Smooth muscle cell of the umbilical artery (primary cell): ENCODE measurements around the gene GIMD1. TPM values are rescaled to one million over a fixed set of nuclear protein-coding genes. Genes with fewer than 3 reads are reported as not detected.

Source experiments
- total RNA-seq: library from RNA; depleted of rRNA; stranded (reverse); fragments of >200 nt; gene quantifications from 2 replicates; pipeline ENCODE4 v1.2.3, GENCODE V29; 2014

GIMD1 gene
- not detected in 2 replicates for total RNA-seq

DNA sequence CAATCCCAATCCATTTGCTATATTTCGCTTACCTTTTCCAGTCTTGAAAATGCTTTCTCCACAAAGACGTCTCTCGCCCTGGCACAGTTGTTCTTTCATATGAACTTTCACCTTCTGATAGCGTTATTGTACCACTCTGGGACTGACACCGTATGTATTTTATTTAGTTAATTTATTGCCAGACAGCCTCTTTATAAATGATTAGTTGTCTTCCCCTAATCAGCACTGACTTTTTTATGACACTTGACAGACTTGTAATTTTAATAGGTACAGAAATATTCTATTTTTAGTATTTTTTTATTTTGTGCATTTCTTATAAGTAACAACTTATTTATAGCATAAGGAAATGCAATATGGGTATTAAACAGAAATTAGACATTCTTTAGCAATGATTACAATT, at the start of gene GIMD1:
GIMD1 (minus strand) TSS at position 101 of the 400 bp plus-strand sequence. CDS start 1,343 bp downstream, outside the sequence.

DNA sequence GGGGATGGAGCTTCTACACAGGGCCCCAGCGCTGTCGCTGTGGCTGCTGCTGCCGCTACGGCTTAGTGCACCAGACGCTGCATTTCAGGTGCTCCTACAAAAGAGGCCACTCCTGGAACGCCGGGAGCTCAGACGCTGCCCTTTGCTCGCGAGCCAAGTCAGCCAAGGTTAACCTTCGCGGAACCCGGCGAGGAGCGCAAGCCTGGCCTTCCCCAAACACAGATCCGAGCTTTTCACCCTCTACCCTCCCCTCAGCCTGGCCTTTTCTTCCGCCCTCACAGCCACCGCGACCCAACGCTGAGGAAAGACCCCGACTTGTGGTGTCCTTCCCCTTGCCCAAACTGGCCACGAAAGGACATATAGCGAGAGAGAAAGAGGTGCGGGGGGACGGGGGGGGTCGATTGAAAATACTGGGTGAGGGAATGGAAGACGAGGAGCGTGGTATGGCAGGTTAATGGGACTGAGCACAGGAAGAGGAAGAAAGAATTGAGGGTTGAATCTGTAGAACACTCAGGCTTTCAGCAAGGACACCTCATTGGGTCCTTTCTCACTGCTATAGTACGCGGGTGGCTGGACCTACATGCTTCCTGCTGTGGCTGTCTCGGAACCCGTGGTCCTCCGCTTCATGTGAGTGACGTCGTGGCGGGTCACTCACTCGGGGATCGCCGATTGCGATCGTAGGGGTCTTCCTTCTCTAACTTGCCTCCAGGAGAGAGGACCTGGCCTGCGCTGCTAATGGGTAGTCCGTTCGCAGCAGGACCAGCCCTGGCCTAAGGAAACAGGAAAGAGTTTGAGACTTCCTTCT, 52.4 kb downstream of the GIMD1 start, which contains the start of the genes AIMP1 and TBCK:
AIMP1 (plus strand) TSS at position 583 of the 805 bp plus-strand sequence. CDS start 8,460 bp downstream, outside the sequence.
TBCK (minus strand) TSS at position 242 of the 805 bp plus-strand sequence. CDS start 7,249 bp downstream, outside the sequence.

Other genes starting within 250 kb of the GIMD1 start
- 44.5 and 54.0 TPM in 2 replicates for gene TBCK, start 52.6 kb downstream of the GIMD1 start, total RNA-seq
- 27.6 and 36.6 TPM in 2 replicates for gene AIMP1, start 52.2 kb downstream of the GIMD1 start, total RNA-seq